WTC11 (cell line): ENCODE measurements around the gene FZD2. TPM values are rescaled to one million over a fixed set of nuclear protein-coding genes. Genes with fewer than 3 reads are reported as not detected.

Experiments used
- ATAC-seq: fragments of 200-7000 bp; cut with Tn5 transposase; 2 replicates; pipeline ENCODE4 v1.10.0; 2021; ENCODE audit warnings: mild to moderate bottlenecking, moderate library complexity
- CTCF ChIA-PET: fragments of 300-600 bp; sonication (Branson Sonifier 250); formaldehyde crosslinking; loops from one replicate; lab custom pipeline; 2021; ENCODE audit warnings: antibody characterized with exemption; lab: Charles Lee
- POLR2A ChIA-PET: fragments of 350-600 bp; sonication (Branson Sonifier 250); formaldehyde crosslinking; loops from one replicate; lab custom pipeline; 2021; ENCODE audit warnings: antibody characterized with exemption; lab: Charles Lee
- DNase-seq: peaks from one replicate; pipeline ENCODE4 v3.0.0; 2021; ENCODE audit warnings: low spot score
- H3K27ac Mint-ChIP-seq: 2 replicates; pipeline ENCODE4 v1.8.0; 2021; ENCODE audit warnings: mixed read lengths
- H3K27me3 Mint-ChIP-seq: 2 replicates; pipeline ENCODE4 v1.8.0; 2021; ENCODE audit warnings: low read depth, mild to moderate bottlenecking, moderate library complexity, mixed read lengths
- H3K36me3 Mint-ChIP-seq: 2 replicates; pipeline ENCODE4 v1.8.0; 2021; ENCODE audit warnings: mixed read lengths
- H3K4me1 Mint-ChIP-seq: 2 replicates; pipeline ENCODE4 v1.8.0; 2022; ENCODE audit warnings: mixed read lengths
- H3K4me3 Mint-ChIP-seq: 2 replicates; pipeline ENCODE4 v1.8.0; 2021; ENCODE audit warnings: mild to moderate bottlenecking, moderate library complexity, mixed read lengths
- H3K9me3 Mint-ChIP-seq: 2 replicates; pipeline ENCODE4 v1.8.0; 2021; ENCODE audit warnings: mixed read lengths
- ESRRA ChIP-seq: sonication (generic); formaldehyde crosslinking; IDR thresholded peaks from 2 replicates; pipeline ENCODE4 v1.8.1; 2022; ENCODE audit warnings: mild to moderate bottlenecking, missing genetic modification reagents, borderline replicate concordance
- FOXP1 ChIP-seq: sonication (generic); formaldehyde crosslinking; IDR thresholded peaks from 2 replicates; pipeline ENCODE4 v1.8.0; 2022; ENCODE audit warnings: missing genetic modification reagents, mild to moderate bottlenecking, moderate library complexity, borderline replicate concordance
- NR3C1 ChIP-seq: sonication (generic); formaldehyde crosslinking; conservative IDR thresholded peaks from 2 replicates; pipeline ENCODE4 v1.8.1; 2023; ENCODE audit warnings: low read depth, mild to moderate bottlenecking, missing genetic modification reagents
- PRRX2 ChIP-seq: fragments of 250-450 bp; sonication (Bioruptor Pico); IDR thresholded peaks from 2 replicates; pipeline ENCODE4 v1.8.0; 2021; ENCODE audit warnings: mild to moderate bottlenecking
- RELA ChIP-seq: sonication (generic); formaldehyde crosslinking; IDR thresholded peaks from 2 replicates; pipeline ENCODE4 v1.8.1; 2022; ENCODE audit warnings: missing genetic modification reagents, mild to moderate bottlenecking, borderline replicate concordance
- SMAD4 ChIP-seq: sonication (generic); formaldehyde crosslinking; IDR thresholded peaks from 2 replicates; pipeline ENCODE4 v1.8.0; 2022; ENCODE audit warnings: mild to moderate bottlenecking, missing genetic modification reagents
- TP53 ChIP-seq: sonication (generic); formaldehyde crosslinking; IDR thresholded peaks from 2 replicates; pipeline ENCODE4 v1.8.1; 2023; ENCODE audit warnings: mild to moderate bottlenecking, missing genetic modification reagents
- ZNF219 ChIP-seq: sonication (generic); formaldehyde crosslinking; IDR thresholded peaks from 2 replicates; pipeline ENCODE4 v1.8.0; 2023; ENCODE audit warnings: missing genetic modification reagents, mild to moderate bottlenecking, borderline replicate concordance
- ZNF671 ChIP-seq: fragments of 250-450 bp; sonication (Bioruptor Pico); IDR thresholded peaks from 2 replicates; pipeline ENCODE4 v1.8.0; 2021; ENCODE audit warnings: mild to moderate bottlenecking
- total RNA-seq: library from RNA; stranded (reverse); gene quantifications from 3 replicates; pipeline ENCODE4 v1.2.3, GENCODE V29; 2021
- TF ChIP-seq, protein P1 (sequence below): sonication (generic); formaldehyde crosslinking; IDR thresholded peaks from 2 replicates; pipeline ENCODE4 v1.8.0; 2022; ENCODE audit warnings: mild to moderate bottlenecking, missing genetic modification reagents
- TF ChIP-seq, protein P2 (sequence below): sonication (generic); formaldehyde crosslinking; IDR thresholded peaks from 2 replicates; pipeline ENCODE4 v1.8.1; 2022; ENCODE audit warnings: missing genetic modification reagents, borderline replicate concordance
- TF ChIP-seq, protein P3 (sequence below): fragments of 250-450 bp; sonication (Bioruptor Pico); conservative IDR thresholded peaks from 2 replicates; pipeline ENCODE4 v1.9.0; 2021; ENCODE audit warnings: mild to moderate bottlenecking
- TF ChIP-seq, protein P4 (sequence below): sonication (generic); formaldehyde crosslinking; conservative IDR thresholded peaks from 2 replicates; pipeline ENCODE4 v1.8.1; 2022; ENCODE audit warnings: mild to moderate bottlenecking, missing genetic modification reagents
- TF ChIP-seq, protein P5 (sequence below): fragments of 200-600 bp; IDR thresholded peaks from 2 replicates; pipeline ENCODE4 v1.8.0; 2022; ENCODE audit warnings: antibody characterized with exemption
- TF ChIP-seq, protein P6 (sequence below): sonication (generic); formaldehyde crosslinking; IDR thresholded peaks from 2 replicates; pipeline ENCODE4 v1.8.1; 2023; ENCODE audit warnings: mild to moderate bottlenecking, moderate library complexity, missing genetic modification reagents
- TF ChIP-seq, protein P7 (sequence below): sonication (generic); formaldehyde crosslinking; IDR thresholded peaks from 2 replicates; pipeline ENCODE4 v1.8.1; 2023; ENCODE audit warnings: mild to moderate bottlenecking, missing genetic modification reagents, moderate library complexity

FZD2 gene
- total RNA-seq, 1 experiment from 2014 or later: 42.8 TPM

DNA sequence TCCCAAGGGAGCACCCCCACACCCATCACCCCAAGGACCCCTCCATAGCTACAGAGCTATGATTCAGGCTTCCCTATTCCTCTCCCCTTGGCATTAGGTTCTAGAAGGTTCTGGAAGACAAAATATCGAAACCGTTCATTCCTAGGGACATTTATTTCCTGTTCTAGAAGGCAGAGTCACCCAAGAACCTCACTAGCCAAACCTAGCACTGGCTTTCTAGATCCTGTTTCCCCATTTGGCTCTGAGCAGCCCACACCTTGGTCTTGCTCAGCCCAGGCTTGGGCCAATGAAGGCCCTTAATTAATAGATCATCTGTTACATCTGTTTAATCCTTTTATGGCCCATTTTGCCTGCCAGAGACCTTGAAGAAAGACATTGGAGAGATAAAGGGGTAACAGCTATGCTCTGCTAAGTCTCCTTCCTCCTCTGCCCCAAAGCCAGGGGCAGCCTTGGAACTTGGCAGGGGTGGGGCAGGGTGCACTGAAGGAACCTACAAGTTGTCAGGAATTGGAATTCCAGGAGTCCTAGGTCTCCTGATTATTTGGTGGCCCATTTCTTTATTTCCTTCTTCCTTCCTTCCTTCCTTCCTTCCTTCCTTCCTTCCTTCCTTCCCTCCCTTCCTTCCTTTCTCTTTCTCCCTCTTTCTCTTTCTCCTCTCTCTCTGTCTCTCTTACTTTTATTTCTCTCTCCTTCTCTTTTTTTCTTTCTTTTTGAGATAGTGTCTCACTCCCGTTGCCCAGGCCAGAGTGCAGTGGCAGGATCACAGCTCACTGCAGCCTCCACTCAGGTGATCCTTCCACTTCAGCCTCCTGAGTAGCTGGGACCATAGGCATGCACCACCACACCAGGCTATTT lies 8.7 kb upstream of the FZD2 start:
- DNase-seq: no peak
- Mint-ChIP-seq H3K9me3 (no peaks in the 10 kb centered on the region), H3K36me3 (peaks cover 4% of the 10 kb centered on the region; the same call in 1 of the 2 replicates), H3K4me1 (peaks cover 69% of the 10 kb centered on the region)
- POLR2A ChIA-PET: interaction anchor here (2.1 kb wide), 1 partner anchor 8 kb away, joined by 16 read pairs; the partner anchor contains the start of gene FZD2
- CTCF ChIA-PET: interaction anchor here (0.9 to 5.2 kb wide), 4 partner anchors 9 to 185 kb away, joined by 4 to 34 read pairs (median 6); partner anchors contain the start of gene FAM171A2
- TF ChIP-seq RELA (no peak), ZNF671 (CRISPR knock-in tag) (no peak), ESRRA (CRISPR knock-in tag) (no peak), FOXP1 (no peak)
- TF ChIP-seq, protein P1, sequence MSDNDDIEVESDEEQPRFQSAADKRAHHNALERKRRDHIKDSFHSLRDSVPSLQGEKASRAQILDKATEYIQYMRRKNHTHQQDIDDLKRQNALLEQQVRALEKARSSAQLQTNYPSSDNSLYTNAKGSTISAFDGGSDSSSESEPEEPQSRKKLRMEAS (CRISPR knock-in tag): no peak
- TF ChIP-seq, protein P2, sequence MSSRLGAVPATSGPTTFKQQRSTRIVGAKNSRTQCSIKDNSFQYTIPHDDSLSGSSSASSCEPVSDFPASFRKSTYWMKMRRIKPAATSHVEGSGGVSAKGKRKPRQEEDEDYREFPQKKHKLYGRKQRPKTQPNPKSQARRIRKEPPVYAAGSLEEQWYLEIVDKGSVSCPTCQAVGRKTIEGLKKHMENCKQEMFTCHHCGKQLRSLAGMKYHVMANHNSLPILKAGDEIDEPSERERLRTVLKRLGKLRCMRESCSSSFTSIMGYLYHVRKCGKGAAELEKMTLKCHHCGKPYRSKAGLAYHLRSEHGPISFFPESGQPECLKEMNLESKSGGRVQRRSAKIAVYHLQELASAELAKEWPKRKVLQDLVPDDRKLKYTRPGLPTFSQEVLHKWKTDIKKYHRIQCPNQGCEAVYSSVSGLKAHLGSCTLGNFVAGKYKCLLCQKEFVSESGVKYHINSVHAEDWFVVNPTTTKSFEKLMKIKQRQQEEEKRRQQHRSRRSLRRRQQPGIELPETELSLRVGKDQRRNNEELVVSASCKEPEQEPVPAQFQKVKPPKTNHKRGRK (CRISPR knock-in tag): peak; percentile 62; the same call in 1 of the 2 replicates
- TF ChIP-seq, all 79 proteins: peak for 1
- H3K27me3 Mint-ChIP-seq: peaks cover 73% of the 10 kb centered on the region
- ATAC-seq: no peak
- H3K27ac Mint-ChIP-seq: no peak overlapping the region
- H3K4me3 Mint-ChIP-seq: no peak overlapping the region

DNA sequence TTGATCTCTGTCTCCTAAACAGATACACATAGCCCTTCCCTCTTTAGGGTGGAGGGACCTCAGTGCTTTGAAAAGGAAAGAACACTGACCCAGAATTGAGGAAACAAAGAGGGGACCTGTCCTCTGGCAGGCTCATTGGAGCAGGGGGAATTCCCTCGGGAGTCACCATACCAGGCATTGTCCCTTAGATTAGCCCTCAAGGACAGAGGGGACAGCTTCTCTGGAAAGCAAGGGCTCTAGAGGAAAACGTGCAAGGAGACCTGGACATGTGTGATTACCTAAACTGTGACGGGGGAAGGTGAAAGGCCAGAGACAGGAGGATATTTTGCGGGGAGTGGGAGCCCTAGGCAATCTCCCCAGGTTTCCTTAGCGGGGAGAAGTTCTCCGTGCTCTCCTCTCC lies 7.6 kb upstream of the FZD2 start:
- POLR2A ChIA-PET: interaction anchor here (1.2 to 2.1 kb wide), 2 partner anchors 7 to 10 kb away, joined by 4 to 16 read pairs; partner anchors contain the start of gene FZD2
- H3K4me1 Mint-ChIP-seq: peaks cover 59% of the 10 kb centered on the region
- H3K27me3 Mint-ChIP-seq: peaks cover 62% of the 10 kb centered on the region
- H3K9me3 Mint-ChIP-seq: no peaks in the 10 kb centered on the region
- ATAC-seq (no peak; the same call in 1 of the 2 replicates), DNase-seq (no peak)
- H3K27ac Mint-ChIP-seq: no peak overlapping the region
- TF ChIP-seq SMAD4 (CRISPR knock-in tag) (no peak), PRRX2 (CRISPR knock-in tag) (no peak), ZNF219 (no peak), NR3C1 (CRISPR knock-in tag) (no peak), ESRRA (CRISPR knock-in tag) (no peak), TP53 (CRISPR knock-in tag) (no peak)
- TF ChIP-seq, protein P3, sequence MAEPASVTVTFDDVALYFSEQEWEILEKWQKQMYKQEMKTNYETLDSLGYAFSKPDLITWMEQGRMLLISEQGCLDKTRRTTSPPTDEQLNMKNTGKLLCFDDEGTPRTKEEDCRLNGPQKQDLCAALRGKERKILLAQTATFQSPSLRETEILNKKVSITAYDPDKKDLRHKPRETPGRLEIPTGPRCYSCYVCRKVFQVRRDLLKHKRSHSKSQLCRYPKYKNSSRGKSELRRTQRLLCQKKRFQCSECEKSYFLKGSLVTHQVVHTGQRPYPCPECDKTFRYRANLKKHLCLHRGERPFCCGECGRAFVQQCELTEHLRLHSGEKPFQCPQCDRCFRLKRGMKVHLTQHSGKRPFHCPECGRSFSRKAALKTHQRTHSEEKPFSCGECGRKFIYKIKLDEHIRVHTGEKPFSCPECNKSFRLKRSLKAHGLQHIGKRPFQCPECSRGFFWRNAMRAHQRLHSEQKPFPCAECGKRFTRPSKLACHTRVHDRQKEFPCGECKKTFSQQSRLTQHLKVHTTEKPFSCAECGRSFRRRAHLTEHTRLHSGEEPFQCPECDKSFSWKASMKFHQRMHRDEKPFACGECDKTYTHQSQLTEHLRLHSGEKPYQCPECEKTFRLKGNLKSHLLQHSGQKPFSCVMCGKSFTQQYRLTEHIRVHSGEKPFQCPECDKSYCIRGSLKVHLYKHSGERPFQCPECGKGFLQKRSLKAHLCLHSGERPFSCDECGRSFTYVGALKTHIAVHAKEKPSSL (CRISPR knock-in tag): no peak
- TF ChIP-seq, protein P4, sequence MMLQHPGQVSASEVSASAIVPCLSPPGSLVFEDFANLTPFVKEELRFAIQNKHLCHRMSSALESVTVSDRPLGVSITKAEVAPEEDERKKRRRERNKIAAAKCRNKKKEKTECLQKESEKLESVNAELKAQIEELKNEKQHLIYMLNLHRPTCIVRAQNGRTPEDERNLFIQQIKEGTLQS (CRISPR knock-in tag): no peak
- TF ChIP-seq, protein P5, sequence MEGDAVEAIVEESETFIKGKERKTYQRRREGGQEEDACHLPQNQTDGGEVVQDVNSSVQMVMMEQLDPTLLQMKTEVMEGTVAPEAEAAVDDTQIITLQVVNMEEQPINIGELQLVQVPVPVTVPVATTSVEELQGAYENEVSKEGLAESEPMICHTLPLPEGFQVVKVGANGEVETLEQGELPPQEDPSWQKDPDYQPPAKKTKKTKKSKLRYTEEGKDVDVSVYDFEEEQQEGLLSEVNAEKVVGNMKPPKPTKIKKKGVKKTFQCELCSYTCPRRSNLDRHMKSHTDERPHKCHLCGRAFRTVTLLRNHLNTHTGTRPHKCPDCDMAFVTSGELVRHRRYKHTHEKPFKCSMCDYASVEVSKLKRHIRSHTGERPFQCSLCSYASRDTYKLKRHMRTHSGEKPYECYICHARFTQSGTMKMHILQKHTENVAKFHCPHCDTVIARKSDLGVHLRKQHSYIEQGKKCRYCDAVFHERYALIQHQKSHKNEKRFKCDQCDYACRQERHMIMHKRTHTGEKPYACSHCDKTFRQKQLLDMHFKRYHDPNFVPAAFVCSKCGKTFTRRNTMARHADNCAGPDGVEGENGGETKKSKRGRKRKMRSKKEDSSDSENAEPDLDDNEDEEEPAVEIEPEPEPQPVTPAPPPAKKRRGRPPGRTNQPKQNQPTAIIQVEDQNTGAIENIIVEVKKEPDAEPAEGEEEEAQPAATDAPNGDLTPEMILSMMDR: no peak
- TF ChIP-seq, protein P6, sequence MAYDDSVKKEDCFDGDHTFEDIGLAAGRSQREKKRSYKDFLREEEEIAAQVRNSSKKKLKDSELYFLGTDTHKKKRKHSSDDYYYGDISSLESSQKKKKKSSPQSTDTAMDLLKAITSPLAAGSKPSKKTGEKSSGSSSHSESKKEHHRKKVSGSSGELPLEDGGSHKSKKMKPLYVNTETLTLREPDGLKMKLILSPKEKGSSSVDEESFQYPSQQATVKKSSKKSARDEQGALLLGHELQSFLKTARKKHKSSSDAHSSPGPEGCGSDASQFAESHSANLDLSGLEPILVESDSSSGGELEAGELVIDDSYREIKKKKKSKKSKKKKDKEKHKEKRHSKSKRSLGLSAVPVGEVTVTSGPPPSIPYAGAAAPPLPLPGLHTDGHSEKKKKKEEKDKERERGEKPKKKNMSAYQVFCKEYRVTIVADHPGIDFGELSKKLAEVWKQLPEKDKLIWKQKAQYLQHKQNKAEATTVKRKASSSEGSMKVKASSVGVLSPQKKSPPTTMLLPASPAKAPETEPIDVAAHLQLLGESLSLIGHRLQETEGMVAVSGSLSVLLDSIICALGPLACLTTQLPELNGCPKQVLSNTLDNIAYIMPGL (CRISPR knock-in tag): no peak
- TF ChIP-seq, protein P7, sequence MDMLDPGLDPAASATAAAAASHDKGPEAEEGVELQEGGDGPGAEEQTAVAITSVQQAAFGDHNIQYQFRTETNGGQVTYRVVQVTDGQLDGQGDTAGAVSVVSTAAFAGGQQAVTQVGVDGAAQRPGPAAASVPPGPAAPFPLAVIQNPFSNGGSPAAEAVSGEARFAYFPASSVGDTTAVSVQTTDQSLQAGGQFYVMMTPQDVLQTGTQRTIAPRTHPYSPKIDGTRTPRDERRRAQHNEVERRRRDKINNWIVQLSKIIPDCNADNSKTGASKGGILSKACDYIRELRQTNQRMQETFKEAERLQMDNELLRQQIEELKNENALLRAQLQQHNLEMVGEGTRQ (CRISPR knock-in tag): no peak
- CTCF ChIA-PET: interaction anchor here (5.2 kb wide), 1 partner anchor 16 kb away, joined by 34 read pairs; no protein-coding TSS in a partner anchor
- no peak overlapping the region for H3K4me3 Mint-ChIP-seq
- H3K36me3 Mint-ChIP-seq: peaks cover 4% of the 10 kb centered on the region; the same call in 1 of the 2 replicates
